Measurements from ENCODE around the gene KAT5.

The KAT5 gene

GRCh38 chr11:65709661-65710060 lies 2.4 kb upstream of the KAT5 start:
- DNase-seq (ENCODE audit: low spot score), result no peak

DNA sequence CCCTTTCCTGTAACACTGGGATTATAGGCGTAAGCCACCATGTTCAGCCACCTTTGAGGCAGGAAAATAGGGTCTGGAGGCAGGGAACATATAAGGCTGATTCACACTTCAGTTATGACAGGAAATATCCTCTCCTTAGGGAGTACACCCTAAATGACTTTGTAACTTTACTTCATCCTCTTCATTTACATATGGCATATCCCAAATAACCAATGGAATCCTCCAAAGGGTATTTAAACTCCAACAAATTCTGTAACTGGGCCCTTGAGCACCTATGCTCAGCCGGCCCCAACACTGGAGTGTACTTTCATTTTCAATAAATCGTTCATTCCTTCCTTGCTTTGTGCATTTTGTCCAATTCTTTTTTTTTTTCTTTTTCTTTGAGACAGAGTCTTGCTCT lies 1.6 kb upstream of the KAT5 start:
- DNase-seq (ENCODE audit: low spot score), result no peak

- no peak for DNase-seq (ENCODE audit: low spot score)
These were observed 603 bp downstream of the KAT5 start for GRCh38 chr11:65712633-65713076.

- DNase-seq (ENCODE audit: low spot score), result no peak
These were observed 1.3 kb downstream of the KAT5 start for GRCh38 chr11:65713212-65713969.

GRCh38 chr11:65714433-65714832 lies 2.4 kb downstream of the KAT5 start:
- DNase-seq (ENCODE audit: low spot score), result no peak

- no peak for DNase-seq (ENCODE audit: low spot score)
These were observed 4.2 kb downstream of the KAT5 start for GRCh38 chr11:65716302-65716701.

DNA sequence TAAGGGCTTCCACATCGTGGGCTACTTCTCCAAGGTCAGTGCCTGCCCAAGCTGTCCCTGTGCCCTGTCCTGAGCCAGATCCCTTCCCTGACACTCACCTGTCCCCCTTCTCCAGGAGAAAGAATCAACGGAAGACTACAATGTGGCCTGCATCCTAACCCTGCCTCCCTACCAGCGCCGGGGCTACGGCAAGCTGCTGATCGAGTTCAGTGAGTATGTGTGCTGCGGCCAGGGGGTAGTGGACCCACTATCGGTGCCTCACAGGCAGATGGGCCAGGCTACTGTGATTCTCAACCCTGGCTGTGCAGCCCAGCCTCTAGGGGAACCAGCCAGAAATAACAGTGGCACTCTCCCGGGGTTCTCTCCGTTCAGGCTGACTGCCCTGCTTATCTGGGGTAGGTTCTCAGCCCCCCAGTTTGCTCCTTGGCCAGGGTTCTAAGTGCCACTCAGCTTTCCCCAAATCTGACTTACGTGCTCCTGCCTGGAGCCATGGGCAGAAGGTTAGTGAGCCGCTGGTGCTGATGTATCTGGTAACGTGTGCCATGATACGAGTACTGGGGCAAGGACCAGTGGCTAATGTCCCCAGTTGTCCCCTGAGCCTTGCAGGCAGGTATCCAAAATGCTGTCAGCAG lies 4.8 kb downstream of the KAT5 start:
- no peak for DNase-seq (ENCODE audit: low spot score)

- DNase-seq (ENCODE audit: low spot score), result no peak
These were observed 5.9 kb downstream of the KAT5 start for GRCh38 chr11:65717906-65718305.

DNA sequence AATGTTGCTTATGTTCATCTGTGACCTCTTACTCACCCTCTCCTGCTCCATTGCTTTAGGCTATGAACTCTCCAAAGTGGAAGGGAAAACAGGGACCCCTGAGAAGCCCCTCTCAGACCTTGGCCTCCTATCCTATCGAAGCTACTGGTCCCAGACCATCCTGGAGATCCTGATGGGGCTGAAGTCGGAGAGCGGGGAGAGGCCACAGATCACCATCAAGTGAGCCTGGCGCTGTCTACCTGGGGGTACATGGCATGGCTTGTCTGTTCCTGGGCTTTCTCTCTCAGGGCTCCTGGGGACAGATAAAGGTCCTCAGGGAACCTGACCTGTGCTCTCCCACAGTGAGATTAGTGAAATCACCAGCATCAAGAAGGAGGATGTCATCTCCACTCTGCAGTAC lies 6.5 kb downstream of the KAT5 start:
- no peak for DNase-seq (ENCODE audit: low spot score)

DNA sequence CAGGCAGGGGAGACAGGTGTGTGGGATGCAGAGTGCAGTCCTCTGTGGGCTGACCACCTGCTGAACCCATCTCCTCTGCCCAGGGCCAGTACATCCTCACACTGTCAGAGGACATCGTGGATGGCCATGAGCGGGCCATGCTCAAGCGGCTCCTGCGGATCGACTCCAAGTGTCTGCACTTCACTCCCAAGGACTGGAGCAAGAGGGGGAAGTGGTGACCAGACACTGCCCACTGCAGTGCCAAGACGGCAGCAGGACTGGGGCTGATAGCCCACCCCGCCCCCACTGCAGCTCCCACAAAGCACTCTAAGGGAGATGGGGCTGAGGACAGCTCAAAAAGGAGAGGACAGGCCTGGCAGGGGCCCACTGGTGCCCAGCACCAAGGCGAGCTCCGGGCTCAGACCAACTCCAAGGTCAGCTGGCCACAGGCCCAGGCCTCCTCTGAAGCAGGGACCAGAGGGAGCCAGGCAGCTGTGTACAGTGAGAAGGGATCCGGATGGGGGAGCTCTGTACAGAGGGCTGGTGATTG lies 7.0 kb downstream of the KAT5 start:
- no peak for DNase-seq (ENCODE audit: low spot score)

DNA sequence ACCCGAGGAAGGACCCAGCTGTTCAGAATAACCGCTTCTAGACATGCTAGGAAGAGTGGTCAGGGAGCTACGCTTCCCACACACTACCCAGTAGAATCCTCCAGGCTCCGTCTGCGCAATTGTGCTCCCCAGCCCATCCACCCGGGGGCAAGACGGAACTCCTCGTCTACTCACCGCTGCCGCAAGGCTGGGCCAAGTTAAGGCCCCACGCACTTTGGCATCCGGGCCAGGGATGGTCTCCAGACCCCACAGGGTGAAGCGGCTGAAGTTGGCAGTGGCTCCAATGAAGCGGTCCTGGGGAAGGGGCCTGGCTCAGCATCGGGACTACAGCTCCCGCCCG lies 7.8 kb downstream of the KAT5 start:
- peak; percentile 27 for DNase-seq (ENCODE audit: low spot score)

DNA sequence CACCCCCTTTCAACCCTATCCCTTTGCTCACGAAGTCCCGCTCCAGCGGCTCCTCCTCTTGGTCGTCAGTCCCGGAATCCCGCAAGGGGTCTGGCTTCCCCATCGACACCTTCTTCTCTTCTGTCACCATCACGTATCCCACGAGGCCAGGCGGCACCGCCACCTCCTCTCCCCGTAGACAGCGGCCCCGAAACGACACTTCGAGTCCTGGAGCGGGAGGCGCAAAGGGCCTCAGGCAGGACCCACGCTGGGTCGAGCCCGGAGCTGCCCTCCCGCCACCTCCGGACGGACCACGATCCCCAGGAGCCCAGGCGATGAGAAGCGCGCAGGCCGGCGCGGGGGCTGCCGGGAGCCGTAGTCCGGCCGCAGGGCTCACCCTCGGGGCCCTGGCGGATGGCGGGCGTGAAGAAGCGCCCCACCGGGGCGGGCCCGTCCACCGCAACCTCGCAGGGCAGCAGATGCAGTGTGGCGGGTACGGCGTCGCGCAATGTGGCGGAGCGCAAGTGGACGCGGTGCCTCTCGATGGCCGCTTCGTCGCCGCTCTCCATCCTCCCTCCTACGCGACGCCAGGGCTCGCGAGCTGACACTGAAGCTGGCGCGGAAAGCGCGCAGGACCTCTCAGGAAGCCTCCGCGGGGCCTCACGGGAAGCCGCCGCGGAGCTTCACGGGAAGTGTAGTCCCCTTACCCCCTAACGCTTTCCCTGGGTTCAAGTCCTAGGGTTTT lies 8.3 kb downstream of the KAT5 start, which contains the start of gene RNASEH2C:
TSS of gene RNASEH2C (minus strand) at position 588 of the 724 bp plus-strand sequence. CDS start at position 548, 40 bp downstream.
- peak; percentile 84 for DNase-seq (ENCODE audit: low spot score)

GRCh38 chr11:65722261-65722660 lies 10.2 kb downstream of the KAT5 start:
- DNase-seq (ENCODE audit: low spot score), result no peak

- peak; percentile 21 for DNase-seq (ENCODE audit: low spot score)
These were observed 14.6 kb downstream of the KAT5 start for GRCh38 chr11:65726660-65727059.

DNA sequence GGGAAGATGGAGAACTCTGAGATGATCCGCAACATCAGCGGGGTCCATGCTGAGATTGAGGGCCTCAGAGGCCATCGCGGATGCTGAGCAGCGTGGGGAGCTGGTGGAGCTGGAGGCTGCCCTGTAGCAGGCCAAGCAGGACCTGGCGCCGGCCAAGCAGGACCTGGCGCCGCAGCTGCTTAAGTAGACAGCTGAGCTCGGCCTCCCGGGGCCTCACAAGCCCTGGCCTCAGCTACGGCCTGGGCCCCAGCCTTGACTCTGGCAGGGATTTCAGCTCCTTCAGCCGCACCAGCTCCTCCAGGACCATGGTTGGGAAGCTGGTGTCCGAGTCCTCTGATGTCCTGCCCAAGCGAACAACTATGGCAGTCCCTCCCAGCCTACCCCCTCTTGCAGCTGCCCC lies 15.8 kb downstream of the KAT5 start:
- no peak for DNase-seq (ENCODE audit: low spot score)

DNA sequence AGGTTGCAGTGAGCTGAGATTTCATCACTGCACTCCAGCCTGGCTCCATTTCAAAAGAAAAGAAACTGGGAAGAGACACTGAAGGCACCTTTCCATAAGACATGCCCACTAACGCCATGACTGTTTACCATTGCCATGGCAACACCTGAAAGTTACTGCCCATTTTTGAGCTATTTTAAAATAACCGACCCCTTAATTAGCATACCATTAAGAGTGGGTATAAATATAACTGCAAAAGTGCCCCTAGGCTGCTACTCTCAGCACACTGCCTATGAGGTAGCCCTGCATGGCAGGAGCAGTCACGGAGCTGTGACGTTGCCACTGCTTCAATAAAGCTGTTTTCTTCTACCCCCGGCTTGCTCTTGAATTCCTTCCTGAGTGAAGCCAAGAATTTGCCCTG lies 18.4 kb downstream of the KAT5 start:
- DNase-seq (ENCODE audit: low spot score), result no peak

DNA sequence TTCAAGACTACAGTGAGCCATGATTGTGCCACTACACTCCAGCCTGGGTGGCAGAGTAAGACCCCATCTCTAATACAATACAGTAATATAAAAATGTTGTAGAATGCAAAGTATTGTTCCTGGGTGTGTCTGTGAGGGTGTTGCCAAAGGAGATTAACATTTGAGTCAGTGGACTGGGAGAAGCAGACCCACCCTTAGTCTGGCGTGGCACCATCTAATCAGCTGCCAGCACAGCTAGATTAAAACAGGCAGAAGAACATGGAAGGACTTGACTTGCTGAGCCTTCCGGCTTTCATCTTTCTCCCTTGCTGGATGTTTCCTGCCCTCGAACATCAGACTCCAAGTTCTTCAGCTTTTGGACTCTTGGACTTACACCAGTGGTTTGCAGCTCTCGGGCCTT lies 23.1 kb downstream of the KAT5 start:
- peak; percentile 69 for DNase-seq (ENCODE audit: low spot score)

GRCh38 chr11:65736810-65737209 lies 24.8 kb downstream of the KAT5 start:
- no peak for DNase-seq (ENCODE audit: low spot score)

DNA sequence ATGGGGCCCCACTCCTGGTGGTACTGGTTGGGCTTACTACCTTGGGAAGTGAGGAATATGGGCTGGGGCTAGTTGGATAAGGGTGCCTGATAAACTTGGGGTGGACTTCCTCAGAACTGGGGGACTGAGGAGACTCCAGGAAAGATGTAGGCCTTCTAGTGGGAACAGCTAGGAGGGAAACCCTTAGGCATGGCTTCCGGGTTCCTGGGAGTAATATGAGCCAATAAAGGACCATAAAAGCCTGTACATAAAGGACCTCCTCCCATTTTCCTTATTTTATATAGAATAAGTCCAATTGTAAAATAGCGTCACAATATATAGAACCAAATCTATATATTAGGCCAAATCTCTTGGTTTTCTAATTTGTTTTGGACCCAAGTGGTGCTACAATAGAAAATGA lies 27.0 kb downstream of the KAT5 start:
- no peak for DNase-seq (ENCODE audit: low spot score)

- no peak for DNase-seq (ENCODE audit: low spot score)
These were observed 29.1 kb downstream of the KAT5 start for GRCh38 chr11:65741185-65741584.

- DNase-seq (ENCODE audit: low spot score), result no peak
These were observed 30.3 kb downstream of the KAT5 start for GRCh38 chr11:65742353-65742752.

GRCh38 chr11:65743681-65744025 lies 31.6 kb downstream of the KAT5 start:
- no peak for DNase-seq (ENCODE audit: low spot score)
